Hematopoietic multipotent progenitor cell treated with erythropoietin and hydrocortisone succinate and interleukin-3 and kit ligand, for 17 days (in vitro differentiated cells): ENCODE data around the gene ST8SIA2.

Experiments used
- DNase-seq: peaks from one replicate; pipeline ENCODE4 v3.0.0-alpha.2; 2015; ENCODE audit warnings: low spot score

The ST8SIA2 gene, protein sequence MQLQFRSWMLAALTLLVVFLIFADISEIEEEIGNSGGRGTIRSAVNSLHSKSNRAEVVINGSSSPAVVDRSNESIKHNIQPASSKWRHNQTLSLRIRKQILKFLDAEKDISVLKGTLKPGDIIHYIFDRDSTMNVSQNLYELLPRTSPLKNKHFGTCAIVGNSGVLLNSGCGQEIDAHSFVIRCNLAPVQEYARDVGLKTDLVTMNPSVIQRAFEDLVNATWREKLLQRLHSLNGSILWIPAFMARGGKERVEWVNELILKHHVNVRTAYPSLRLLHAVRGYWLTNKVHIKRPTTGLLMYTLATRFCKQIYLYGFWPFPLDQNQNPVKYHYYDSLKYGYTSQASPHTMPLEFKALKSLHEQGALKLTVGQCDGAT

DNA sequence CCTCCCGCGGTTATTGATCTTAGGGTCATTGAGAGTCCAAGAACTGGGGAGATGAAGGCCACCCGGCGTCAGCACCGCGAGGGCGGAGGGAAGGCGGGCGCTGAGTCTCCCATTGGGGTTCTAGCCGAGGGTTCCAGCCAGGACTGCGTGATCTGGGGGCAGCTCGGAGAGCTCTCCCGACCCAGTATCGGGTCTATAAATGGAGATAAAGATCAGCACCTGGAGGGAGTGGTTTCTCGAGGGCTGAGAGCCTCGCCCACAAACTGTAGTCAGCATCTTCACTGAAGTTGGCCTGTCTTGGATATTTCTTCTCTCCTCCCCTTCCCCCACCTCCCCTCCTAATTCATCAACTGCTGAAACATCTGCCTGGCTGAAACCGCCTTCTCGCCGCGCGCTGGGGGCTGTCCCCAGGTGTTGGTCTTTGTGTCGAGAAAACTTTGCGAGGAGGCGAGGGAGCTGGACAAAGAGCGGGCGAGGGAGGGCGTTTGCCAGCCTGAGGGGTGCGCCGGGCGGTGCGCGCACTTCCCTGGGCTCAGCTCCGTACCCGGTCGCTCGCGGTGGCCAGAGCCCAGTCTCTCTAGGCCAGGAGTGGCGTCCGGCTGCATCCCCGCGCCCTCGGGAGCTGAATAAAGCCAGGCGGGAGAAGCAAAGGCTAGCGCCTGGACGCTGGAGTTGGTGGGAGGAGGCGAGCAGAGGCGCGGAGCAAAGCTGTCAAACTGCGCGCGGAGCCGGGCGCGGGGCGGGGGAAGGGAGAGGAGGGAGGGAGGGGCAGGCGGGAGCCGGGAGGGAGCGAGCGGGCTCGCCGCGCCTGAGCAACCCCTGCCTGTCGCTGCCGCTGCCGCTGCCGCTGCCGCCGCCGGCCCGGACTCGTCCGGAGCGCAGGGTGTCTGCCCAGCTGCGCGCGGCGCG lies at the start of gene ST8SIA2:
TSS of gene ST8SIA2 (plus strand) at position 811 of the 909 bp plus-strand sequence. CDS start 184 bp downstream, outside the sequence.
- DNase-seq, result no peak

DNA sequence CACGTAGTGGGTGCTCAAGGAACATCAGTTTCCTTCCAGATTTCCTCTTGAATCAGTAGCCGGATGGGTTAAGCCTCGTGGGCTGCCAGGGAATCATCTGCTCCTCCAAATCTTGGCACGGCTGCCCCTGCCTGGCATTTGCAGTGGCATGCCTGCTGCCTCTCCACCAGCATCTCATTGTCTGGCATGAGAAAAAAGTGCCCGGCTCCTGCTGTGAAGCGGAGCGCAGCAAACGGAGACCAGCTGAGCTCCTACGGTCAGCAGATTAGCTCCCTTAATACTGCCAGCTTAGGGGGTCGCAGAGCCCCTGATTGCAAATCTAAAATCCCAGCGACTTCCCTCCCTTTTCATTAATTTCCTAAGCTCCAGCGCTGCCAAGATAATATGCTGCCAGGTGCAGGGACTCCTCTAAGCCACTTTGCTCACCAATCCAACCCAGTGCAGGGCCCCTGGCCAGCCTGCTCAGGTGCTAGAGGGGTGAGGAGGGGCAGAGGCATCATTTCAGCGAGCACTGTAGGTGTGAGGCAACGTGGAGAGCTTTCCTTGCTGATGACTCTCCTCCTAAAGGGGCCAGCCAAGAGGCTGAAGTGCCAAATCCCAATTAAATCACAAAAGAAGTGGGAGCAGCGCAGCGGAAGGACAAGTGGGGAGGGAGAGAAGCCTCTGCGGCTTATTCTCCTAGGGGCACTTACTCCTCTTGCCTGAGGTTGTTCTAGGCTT lies 49.6 kb upstream of the ST8SIA2 start:
- no peak for DNase-seq

DNA sequence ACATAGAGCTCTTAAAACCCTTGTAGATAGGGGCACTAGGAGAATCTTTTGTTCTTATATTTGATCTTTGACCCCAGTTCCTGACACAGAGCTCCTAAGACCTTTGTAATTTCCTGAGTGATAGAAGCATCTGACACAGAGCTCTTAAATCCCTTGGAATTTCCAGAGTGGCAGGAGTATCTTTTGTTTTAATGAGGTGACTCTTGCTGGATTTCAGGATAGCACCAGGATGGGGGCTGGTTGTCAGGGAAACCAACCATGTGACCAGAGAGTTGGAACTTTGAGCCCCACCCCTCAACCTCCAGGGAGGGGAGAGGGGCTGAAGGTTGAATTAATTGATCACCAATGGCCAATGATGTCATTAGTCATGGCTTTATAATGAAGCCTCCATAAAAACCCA lies 47.6 kb upstream of the ST8SIA2 start:
- DNase-seq, result no peak

DNA sequence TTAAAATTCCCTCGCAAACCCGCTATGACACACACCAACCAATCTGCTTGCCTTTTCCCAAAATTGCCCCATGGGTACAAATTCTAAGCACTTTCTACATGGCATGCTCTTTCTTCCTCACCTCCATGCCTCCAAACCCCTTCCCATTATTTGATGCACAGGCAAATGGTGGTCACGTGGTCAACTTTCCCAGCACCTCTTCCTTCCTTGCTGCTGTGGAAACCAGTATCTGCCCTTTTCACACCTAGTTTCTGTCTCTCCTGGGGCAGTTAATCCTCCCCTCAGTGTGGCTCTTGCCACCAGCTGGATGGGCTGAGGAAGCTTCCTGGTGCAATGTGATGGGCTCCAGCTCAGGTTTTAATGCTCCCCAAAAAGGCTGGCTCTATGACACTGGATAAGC lies 38.4 kb upstream of the ST8SIA2 start:
- DNase-seq, result no peak

DNA sequence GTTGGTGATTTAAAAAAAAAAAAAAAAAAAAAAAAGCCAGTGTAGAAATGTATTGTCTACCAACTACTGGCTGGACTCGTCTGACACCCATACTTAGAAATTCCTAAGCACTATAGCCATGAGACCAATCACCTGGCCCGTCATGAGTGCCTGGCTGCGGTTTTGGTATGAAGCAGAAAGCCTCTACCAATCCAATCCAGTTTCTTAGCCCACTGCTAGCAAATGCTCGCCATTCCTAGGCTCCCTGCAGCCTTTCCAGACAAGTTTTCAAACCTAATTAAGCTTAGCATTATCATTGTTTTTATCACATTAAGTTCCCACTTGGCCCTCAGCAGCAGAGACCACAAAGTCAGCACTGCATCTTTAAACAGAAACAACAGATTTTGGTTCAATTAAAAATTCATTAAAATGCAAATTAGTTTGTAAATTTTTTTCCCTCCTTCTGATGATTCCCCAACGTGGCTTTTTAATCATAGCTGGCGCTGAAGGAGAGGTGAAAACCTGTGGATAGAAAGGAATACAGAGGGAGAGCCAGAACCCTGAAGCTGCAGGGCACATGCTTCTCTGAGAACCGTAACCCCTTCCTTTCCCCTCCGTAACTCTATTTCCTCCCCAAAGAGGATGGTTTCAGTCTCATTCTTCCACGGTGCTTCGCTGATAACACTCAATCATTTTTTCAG lies 32.2 kb upstream of the ST8SIA2 start:
- no peak for DNase-seq

DNA sequence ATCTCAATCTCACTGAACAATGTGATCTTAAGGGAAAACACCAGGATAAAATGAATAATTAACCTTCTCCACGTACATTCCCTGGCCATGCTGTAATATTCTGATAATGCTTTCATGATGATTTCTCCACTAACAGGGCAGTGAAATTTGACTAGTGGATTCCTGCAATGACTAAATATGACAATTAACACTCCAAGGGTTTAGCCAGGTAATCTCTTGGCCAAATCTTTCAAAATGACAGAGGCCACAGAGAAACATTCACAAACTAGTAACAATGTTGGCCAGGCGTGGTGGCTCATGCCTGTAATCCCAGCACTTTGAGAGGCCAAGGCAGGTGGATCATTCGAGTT lies 31.7 kb upstream of the ST8SIA2 start:
- no peak for DNase-seq

DNA sequence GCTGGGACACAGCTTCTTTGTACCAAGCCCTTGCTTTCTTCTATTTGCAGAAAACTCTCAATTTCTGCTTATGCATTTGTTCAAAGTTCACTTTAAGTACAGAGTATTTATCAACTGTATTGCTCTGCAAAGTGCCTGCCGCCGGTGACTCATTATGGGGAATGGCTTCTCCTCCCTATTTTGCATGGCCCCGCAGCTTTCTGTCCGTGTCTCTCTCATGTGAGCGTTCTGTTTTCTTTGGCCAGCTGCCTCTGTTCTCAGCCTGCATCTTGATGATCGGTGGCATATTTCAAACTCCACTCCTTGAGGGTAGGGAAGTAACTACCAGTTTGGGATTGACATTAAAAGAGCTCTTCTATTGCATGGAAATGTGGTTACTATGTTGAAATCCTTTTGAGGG lies 28.6 kb upstream of the ST8SIA2 start:
- no peak for DNase-seq

DNA sequence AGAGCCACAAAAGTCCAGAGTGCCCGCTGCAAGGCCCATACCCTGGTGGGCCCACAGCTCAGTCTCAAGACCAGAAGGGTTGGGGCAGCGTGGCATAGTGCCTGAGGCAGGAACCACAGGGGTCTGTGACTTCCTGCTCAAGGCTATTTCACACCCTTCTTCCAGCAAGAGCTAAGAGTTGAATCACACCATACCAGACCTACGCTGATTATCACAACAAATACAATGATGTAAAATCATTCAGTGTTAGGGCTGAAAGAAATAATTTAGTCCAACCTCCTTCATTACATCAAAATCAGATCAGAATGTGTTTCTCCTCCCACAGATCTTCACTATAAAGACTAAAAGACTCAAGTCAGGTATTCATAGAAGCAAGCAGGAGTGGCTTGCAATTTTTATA lies 27.8 kb upstream of the ST8SIA2 start:
- DNase-seq, result no peak

DNA sequence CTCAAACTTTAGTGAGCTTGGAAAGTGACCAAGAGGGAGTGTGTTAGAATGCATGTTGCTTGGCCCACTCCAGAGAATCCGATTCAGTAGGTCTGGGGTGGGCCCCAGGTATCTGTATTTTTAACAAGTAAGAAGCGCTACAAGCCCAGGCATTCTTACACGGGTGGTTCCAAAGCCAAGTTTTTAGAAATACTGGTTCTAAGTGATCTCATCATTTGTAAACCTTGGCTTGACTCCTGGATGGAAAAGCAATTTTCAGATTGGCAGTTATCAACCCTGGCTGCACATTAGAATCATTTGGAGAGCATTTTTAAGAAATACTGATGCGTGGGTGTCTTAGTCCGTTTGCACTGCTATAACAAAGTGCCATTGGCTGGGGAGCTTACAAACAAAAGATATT lies 27.3 kb upstream of the ST8SIA2 start:
- no peak for DNase-seq

DNA sequence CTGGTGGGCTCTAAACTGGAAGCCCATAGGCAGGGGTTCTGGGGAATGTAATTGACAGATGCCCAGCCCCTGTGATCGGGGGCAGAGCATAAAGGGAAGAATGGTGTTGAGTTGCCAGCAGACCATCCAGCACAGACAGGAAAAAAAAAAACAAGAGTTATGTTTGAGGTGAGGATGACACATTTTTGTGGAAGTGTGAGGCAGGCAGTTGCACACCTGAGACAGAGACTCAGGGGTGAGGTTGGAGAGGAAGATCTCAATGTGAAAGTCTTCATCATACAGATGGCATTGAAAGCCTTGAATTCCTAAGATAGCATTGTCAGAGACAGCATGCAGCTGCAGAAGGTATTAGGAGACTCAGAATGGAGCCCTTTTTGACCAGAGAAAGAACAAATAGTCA lies 18.6 kb upstream of the ST8SIA2 start:
- DNase-seq, result no peak

DNA sequence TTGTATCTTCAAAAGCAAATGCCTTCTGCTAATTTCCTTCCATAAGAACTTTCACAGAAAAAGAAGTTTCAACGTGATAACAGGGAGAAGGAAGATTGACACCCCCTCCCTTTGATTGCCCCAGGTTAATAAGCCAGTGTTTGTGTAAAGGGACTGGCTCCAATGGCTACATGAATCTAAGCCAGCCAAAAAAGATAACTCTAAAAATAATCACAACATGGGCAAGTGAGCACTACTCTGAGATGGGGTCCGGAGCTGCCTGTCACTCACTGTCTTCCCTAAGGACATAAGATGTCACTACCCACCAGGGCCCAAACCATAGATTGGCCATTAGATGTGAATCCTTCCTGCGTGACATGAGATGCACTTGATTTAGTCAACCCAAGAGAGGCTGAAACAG lies 17.6 kb upstream of the ST8SIA2 start:
- no peak for DNase-seq

DNA sequence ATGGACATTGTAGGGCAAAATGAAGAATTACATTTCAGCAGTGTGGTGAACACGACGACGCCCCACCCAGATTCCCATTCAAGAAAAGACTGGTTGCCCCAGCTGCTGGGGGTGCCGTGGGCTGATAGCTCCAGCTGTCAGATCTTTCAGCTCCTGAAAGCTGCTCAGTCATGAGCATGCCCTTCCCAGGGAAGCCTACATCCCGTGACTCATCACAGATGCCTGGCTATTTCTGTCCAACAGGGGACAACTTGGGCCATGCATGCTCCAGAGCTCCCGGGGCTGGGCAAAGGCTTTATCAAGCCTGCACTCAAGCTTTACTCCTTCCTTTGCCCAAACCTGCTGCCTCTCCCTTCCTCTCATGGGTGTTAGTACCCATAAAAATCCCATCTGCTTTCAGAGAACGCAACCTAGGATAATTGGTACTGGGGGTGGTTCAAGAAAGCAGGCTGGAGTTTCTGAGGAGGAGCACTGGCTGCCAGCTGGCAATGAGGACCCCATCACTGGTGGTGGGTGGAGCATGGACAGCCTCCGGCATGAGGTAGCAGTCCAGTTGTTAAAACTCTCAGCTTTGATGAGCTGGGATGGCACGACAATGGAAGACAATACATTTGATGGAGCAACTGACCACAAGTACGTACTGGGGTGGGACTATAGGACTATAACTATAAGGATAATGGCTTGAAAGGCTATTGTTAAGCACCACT lies 16.4 kb upstream of the ST8SIA2 start:
- no peak for DNase-seq

DNA sequence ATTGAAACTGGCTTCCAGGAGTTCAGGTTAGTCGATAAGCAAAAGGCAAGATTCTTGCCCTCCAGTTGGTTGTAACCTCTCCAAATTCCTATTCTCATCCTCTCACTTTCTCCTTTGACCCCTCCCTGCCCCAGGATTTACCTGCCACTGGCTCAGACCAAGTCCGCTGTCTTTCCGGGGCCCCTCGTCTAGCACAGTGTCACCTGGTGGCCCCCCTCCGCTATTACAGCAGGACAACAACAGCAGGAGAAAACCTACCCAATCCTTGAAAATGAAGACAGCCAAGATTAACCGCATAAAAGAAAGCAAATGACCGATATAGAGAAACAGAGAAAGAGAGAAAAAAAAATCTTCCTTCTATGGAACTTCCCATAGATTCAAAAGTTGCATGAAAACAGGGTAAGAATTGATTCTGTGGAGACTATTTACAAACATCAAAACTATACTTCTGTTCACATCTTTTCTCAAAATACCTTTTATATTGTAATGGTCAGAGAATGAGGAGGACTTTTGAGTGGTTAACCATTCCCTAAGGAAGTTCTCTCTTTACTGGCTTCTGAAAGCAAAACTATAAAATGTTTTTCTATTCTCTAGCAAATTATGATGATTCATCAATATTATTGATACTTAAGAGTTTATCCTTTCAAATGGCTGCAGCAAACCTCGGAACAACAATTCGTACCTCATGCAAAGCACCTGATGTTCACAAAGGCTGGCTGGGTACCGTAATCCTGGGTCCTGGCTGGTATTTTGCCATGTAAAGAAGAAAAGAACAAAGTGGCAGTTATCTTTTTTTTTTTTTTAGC lies 10.0 kb upstream of the ST8SIA2 start:
- DNase-seq, result no peak

DNA sequence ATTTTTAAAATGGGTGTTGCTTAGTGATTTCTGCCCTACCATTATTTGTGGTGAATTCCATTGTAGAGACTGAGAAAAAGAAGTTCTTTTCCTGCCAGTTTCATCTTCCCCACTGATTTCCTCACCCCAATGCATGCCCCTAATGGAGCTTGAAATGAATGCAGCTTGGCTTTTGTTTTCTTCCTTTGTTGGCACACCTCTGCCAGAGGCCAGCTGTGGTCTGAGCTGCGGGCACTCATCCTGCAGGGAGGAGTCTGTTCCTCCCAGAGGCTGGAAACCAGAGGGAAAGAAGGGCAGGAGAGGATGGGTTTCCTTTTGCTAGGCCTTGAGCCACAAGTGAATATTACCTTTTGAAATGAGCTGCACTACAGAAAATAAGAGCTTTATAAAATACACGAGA lies 9.3 kb upstream of the ST8SIA2 start:
- no peak for DNase-seq

DNA sequence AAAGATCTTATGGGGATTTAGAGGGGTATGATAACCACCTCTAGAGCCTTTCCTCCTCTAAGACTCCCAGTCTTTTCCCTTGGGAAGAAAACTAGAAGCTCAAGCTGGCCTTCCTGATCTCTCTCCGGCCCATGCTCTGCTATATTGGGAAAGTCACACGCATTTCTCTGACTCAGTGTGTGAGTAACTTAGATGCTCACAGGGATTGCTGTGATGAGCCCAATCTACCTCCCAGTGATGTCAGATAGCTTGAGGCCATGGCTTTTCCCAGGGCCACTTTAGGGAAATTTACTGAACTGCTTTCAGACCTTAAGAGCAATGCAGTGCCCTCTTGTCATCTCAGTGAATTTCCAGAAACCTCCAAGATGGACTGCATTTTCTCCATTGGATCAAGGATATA lies 8.6 kb upstream of the ST8SIA2 start:
- no peak for DNase-seq

DNA sequence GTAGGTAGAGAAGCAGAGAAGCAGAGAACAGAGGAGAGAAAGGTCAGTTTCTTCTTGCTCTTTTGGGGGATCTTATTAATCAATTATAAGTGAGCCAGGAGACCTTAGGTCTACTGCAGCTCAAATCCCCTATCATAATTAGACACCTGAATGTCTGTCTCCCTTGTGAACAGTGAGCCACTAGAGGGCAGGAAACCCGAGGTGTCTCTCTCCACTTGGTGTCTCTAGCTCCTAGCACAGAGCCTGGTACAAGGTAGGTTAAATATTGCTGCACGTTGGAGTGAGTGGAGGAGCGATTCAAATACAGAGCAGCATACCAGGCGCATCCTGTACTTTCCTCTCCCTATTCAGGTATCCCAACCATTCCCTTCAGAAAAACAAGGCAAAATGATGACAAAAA lies 2.0 kb upstream of the ST8SIA2 start:
- DNase-seq, result no peak

DNA sequence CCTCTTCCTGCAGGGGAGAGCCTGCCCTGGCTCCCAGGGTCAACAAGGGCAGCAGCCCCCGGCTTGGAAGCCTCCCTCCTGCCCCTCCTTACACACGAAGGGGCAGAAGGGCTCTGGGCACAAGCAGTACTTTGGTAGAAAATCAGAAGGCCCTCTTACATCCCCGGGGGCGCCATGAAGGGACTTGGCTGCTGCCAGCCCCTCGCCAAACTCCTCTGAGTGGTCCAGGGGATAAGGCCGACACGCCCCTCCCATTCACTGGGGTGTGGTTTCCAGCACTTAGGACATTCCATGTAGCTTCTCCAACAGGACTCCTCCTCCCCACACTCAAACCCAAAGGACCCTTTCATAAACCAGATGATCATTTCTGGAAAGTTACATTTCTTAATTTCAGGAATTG lies 1.2 kb upstream of the ST8SIA2 start:
- DNase-seq, result no peak

DNA sequence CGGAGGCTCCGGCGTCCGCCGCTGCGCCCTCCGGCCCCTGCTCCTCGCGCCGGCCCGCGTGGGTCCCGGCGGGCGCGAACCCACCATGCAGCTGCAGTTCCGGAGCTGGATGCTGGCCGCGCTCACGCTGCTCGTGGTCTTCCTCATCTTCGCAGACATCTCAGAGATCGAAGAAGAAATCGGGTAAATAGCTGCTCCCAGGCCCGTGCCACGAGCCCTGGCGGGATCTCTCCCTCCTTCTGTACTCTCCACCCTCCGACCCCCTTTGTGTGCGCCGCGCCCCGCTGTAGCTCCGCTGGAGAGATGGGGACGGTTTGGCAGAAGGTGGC lies 263 bp downstream of the ST8SIA2 start:
- no peak for DNase-seq

DNA sequence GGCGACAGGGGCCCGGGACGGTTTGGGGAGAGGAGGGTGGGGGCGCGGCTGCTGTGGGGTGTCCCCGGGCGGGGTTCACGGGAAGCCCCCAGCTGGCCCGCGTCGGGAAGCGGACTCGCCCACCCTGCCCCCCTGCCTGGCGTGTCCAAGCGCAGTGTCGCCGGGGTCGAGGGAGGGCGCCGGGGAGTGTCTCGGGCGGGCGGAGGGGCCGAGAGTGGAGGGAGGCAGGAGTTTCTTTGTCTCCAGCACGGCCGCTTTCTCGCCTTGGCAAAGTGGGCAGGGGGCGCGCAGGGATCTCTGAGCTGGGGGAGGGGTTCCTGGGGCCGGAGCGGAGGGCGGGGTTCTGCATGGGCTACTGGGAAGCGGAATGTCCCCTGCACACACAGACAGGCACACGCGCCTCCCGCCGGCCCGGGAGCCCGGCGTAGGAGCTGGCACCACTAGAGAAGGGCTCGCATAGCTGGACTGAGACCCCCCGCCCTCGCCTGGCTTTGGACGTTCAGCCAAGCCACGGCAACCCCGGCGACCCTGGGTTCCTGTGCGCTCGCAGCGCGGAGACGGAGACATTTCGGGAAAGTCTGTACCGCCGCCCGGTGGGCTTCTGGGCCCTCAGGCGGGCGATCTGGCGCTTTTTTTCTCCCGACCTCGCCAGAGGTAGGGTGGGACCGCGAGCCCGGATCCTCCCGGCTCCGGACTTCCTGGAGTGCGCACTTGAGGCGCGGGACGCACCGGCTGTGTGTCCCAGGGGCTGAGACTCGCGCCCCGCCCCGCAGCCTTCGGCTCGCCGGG lies 822 bp downstream of the ST8SIA2 start:
- DNase-seq, result no peak

DNA sequence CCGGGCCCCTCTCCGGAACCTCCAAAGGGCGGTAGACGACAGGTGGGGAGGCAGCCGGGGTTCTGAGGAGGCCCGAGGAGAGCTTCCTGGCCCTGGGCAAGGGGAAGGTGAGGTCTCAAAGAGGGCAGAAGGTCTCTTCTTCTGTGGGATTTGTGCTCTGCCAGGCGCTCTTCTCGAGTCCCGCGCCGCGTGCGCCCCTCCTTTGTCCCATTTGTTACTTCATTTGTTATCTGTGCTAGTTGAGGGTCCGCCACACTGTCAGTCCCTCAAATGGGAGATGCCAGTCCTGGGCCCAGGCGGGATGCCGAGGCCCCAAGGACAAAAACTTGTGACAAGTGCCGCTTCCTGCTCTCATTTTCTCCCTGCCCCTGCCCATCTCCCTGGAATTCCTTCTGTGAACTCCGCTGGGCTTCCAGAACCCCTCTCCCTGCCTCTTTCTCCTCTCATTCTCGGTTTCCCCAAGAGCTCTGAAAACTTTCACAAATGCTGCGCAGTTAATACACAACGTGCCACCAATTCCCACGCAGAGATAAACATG lies 1.5 kb downstream of the ST8SIA2 start:
- no peak for DNase-seq
